GM21526 (cell line): Measurements from ENCODE around the gene EPHB2.
"Not testable (repeated sequence)": the region's sequence is repeated elsewhere in the genome, so short reads cannot be mapped to it uniquely, and the experiment has no call there.

Experiments used
- ATAC-seq: cut with Tn5 transposase; IDR thresholded peaks from one replicate; pipeline ENCODE4 v1.9.1; 2021; ENCODE audit warnings: moderate library complexity; ENCODE audit not compliant: unreplicated experiment, low FRiP score

EPHB2 gene

DNA sequence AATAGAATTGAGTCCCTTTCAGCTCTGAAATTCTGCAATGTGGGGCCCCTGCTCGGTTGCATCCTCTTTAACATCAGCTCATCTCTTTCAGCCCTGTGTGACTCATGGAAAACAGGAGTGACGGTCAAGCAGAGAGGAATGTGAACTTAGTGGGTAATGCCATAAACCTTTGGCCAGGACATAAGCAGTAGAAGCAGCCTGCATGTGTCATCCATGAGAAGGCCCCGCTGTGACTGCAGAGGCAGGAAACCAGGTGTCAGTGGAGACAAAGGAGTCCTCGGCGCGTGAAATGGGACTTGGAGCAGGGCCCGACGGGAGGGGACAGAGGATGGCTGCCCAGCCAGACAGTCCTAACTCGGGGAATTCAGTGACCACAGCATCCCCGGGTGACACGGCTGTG is 21.1 kb upstream of the EPHB2 start:
- no peak for ATAC-seq

DNA sequence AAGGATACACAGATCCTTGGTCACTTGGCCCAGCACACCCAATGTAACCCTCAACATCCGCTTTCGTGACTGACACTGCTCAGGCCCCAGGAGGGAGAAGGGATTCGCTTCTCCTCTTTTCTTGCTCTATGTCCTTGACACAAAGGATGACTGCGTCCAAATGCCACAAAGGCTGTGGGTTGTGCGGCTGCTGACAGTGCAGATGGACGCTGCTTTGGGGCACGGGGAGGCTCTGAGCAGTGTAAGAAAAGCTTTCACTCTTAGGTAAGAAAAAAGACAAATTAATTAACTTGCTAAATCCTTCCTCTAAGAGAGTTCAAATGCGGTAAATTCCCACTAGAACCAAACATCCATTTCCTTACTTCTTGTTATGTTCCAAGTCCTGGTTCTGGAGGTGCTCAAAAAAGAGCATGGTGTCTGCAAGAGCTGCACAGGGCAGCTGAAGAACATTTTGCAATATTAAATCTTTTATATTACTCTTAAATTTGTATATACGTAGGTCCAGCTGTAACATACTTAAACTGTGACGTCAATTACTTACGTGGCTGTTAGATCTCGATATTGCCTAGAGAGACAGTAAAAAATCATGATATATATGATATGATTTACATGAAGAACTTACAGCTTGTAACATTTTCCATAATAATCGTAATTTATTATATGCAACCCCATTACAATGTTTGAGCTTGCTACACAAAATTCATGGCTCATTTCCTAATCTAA is 19.4 kb upstream of the EPHB2 start:
- no peak for ATAC-seq

DNA sequence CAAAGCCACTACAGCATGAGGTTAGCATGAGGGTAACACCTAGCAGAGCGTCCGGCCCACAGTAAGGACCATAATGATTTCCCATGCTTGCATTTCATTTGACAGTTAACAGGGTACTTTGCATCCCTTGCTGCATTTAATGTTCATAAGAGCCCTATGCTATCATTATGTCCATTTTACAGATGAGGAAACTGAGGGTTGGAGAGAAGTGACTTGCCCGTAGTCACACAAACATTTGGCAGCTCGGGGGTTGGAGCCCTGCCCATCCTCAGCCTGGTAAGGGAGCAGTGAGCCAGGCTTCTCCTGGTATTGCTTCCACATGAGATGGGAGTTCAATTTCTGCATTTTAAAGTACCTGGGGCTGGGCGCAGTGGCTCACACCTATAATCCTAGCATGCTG is 16.5 kb upstream of the EPHB2 start:
- no peak for ATAC-seq

DNA sequence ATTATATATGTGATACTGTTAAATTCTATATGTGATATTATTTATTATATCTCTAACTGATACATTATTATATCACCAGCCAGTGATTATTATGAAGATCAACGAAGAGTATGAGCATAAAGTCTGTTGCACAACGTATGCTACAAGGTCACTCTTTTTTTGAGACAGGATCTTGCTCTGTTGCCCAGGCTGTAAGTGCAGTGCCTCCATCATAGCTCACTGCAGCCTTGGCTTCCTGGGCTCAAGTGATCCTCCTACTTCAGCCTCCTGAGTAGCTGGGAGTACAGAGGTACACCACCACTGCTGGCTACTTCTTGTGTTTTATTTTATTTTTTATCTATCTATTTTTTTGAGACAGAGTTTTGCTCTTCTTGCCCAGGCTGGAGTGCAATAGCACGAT is 14.0 kb upstream of the EPHB2 start:
- no peak for ATAC-seq

DNA sequence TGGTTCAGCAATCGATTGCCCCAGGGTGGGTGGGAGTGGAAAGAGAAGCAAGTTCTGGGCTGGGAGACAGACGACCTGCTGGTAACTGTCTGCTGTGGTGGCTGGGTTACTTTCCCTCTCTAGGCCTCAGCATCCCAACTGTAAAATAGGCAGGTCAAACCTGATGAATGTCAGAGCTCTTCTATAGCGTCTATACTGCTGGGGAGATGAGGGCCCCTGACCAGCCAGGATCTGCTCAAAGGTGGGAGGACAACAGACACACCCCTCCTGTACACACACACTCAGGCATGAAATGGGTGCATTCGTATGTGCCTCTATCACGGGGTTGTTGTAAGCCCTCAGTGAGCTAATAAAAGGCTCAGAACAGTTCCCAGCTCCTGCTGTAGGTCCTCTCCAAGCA is 12.7 kb upstream of the EPHB2 start:
- ATAC-seq = no peak

DNA sequence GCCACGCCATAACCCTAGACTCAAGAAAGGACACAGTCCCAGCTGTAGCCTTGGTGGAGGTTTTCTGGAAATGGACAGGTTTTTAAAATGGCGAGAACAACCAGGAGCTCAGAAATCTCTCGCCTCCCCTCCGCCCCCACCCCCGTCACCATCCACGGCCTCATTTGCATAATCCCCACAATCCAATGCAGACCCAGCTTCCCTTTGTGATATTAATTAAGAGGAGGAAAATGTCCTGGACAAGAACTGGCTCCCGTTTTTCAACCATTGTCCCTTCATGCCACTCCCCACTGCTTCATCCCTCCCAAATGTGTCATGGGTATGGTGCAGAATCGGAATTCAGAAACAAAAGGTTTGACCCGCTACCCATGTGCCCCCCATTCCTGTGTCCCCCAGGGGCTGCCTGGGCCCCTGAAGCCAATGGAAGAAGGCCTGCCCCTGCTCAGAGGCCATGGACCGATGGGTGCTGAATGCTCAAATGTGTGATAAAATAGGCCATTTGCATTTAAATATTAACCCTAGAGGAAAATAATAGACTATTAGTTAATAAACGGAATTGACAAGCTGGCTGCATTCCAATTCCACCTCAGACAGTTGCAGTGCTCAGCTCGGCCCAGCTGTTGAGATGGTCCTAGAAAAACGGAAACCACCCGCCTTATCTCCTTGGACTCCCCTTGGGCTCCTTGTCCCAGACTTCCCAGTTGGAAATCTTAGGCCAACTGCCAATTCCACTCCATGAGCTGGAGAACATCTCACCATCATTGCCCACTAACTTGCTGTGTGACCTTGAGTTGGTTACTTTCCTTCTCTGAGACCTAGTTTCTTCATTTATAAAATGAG is 10.7 kb upstream of the EPHB2 start:
- ATAC-seq = no peak

DNA sequence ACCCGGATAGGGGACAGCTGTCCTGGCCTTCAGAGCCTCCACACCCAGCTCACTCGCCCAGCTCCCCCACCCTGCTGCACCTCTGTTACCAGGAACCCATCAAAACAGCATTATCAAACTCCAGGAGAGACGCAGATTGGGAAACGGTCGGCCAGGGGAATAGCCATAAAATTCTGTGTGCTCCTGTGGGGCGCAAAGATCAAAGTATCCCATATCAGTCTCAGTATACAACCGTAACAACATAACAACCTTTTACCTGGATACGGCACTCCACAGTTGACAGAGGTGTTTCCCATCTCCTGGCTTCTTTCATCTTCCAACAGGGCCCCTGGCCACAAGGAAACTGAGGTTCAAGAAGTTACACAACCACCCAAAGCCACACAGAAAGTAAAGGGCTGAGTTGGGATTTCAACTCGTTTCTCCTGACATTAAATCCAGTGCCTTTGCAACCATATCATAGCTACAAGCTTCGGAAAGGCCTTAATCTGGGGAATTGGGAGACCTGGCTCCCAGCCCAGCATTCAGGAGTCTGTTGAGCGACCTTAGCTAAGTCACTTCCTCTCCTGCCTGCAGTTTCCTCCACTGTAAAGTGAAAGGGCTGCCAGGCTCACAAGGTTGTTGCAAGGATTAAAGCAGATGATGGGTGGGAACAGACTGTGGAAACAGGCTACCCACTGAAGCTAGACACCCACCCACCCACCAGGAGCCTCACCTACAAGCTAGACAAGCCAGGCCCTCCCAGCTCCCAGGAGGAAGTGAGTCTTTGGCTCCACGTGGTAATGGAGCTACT is 8.1 kb upstream of the EPHB2 start:
- no peak for ATAC-seq

DNA sequence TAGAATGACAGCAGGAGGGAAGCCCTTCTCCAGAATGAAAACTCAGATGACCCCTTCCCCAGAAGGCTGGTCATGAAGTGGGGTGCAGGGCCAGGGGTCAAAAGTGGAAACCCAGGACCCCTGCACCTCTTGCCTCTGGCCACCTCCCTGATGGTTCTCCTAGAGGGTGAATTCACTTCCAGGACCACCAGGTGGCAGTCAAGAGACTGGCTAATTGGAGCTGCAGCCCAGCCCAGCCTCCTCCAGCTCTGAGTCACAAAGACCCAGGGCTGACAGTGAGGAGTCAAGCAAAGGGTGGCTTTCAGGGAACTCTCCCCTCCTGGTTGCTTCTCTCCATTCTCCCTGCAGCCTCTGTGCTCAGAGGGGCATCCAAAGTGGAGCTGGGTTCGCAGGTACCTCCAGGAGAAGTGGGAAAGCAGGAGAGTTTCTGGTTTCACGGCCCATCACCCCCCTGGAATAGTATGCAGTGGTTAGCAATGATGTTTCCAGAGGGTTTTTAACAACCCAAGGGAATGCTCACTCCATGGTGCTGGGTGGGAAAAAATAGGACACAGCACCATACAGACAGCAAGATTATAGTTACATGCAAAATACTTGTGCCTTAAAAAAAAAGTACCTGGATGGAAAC is 6.1 kb upstream of the EPHB2 start:
- ATAC-seq = no peak

DNA sequence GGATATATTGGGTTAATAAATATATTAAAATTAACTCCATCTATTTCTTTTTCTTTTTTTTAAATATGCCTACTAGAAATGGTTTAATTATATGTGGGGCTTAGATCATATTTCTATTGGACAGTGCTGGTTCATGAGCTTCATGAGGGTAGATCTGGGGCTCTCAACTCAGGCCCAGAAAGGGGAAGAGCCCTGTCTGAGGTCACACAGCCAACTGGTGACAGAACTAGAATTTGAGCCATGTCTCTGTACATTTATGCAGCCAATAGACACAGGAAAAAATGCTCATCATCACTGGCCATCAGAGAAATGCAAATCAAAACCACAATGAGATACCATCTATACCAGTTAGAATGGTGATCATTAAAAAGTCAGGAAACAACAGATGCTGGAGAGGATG is 5.1 kb upstream of the EPHB2 start:
- no peak for ATAC-seq

DNA sequence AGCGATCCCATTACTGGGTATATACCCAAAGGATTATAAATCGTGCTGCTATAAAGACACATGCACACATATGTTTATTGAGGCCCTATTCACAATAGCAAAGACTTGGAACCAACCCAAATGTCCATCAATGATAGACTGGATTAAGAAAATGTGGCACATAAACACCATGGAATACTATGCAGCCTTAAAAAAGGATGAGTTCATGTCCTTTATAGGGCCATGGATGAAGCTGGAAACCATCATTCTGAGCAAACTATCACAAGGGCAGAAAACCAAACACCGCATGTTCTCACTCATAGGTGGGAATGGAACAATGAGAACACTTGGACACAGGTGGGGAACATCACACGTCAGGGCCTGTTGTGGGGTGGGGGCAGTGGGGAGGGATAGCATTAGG is 4.5 kb upstream of the EPHB2 start:
- ATAC-seq = not testable (repeated sequence)

DNA sequence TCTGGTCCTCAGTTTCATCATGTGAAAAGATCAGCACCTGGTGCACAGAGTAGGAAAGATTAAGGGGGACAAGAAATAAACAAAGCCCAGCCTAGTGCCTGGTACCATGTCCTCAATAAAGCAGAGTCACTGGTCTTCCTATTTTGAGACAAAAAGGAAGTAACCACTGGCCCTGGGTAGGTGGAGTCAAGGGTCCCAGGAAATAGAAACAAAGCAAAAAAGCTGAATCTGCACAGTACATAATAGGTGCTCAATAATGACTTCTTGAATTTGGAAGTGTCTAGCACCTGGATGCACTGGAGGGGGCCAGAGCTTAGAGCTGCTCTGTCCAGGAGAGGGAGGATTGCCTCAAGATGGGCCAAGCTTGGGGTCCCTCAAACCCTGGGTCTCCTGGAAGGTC is 1.9 kb upstream of the EPHB2 start:
- ATAC-seq = no peak

DNA sequence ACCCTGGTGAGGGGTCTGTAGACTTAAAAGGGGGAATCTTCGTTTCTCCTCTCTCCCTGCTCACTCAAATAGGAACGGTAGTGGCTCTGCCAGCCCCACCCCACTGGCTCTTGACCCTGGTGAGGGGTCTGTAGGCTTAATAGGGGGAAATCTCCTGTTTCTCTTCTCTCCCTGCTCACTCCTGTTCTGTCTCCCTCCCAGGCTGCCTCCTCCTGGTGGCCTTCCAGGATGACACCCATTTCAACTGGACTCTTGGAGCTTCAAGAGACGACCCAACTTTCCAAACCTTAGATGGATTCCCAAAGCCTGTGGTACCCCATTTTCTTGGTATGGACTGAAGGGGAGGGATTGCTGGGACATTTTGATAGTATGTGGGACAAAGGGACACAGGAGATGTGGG is 1.4 kb upstream of the EPHB2 start:
- no peak for ATAC-seq

DNA sequence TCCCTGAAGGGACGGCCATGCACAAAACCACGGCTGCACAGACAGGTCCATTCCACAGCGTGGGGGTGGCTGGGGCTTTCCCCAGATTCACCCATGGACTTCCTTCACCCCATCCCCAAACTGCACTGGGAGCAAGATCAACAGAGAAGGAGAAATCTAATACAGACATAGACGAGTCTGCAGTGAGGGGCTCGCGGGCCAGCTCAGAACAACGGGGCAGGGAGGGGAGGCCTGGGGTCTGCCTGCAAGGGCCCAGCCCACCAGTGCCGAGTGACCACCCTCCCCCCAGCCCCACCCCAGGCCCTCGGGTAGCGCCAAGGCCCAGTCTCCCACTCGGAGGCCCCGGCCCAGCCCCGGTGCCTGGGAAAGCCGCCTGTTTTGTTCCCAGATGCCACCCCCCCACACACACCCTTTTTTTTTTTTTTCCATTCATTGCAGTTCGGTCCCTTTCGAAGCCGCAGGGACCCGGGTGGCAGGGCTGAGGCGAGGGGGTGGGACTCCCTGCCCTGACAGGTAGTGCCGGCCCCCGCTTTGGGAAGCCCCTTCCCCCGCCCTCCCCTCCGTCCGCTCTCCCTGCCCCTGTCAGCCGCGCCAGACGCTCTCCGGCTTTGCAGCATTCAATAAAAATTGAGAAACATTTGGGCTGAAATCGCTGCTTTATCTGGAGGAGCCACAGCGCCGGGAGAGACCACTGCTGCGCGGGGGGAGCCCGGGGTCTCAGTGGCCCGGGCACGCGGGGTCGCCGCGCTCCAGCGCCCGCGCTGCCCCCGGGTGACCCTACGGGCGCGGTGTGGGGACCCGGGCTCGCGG is 543 bp upstream of the EPHB2 start:
- no peak for ATAC-seq

DNA sequence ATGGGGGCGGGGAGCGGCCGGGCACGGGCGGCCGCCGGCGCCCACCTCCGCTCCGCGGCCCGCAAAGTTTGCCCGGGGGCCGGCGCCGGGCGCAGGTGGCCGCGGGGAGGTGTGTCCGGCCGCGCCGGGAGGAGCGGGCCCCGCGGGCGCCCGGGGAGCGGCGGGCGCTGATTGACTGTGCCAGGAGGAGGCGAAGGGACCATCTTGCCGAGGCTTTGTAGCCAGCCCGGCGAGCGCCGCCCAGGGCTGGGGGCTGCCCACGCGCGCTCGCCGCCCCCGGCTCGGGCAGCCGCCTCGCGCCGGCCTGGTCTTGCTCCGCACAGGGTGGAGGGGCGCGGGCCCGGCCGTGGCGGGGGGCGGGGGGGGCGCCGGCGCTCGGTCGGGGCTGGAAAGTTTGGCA is 432 bp downstream of the EPHB2 start:
- no peak for ATAC-seq

DNA sequence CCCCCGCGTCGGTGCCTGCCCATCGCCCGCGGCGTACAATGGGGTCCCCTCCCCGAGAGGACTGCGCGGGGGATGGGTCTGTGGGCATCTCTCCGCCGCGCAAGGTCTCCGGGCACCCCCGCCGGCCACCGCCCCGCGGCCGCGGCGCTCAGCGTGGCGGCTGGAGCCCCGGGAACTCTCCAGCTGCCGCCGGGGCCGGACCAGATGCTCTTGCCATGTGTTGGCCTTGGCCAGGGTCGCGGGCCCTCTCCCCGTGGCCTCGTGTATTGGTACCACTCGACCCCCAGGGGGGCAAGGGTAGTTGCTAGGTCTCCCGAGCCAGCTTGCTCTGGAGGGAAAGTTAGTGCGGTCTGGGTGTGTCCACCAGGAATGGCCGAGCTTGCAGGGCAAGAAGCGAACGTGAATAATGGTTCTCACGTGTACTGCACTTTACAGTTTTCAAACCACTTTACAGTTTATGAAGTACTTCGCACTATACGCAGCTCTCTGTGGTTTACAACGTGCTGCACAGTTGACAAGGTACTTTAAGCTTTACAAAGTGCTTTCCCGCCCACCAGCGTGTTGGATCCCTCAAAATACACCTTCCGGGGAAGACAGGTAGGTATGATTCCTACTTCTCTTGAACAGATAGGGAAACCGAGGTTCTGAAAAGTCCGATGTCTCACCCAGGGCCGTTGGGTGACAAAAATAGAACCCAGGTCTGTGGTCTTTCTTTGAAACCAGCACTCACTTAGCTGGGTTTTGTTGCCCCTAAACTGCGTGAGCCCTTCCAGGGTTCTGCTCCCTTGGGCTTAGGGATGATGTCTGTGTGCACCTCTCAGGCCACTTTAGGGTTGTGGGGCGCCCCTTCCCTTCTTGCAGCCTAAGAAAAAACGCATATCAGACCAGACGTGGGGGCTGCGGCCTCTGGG is 1.2 kb downstream of the EPHB2 start:
- no peak for ATAC-seq

DNA sequence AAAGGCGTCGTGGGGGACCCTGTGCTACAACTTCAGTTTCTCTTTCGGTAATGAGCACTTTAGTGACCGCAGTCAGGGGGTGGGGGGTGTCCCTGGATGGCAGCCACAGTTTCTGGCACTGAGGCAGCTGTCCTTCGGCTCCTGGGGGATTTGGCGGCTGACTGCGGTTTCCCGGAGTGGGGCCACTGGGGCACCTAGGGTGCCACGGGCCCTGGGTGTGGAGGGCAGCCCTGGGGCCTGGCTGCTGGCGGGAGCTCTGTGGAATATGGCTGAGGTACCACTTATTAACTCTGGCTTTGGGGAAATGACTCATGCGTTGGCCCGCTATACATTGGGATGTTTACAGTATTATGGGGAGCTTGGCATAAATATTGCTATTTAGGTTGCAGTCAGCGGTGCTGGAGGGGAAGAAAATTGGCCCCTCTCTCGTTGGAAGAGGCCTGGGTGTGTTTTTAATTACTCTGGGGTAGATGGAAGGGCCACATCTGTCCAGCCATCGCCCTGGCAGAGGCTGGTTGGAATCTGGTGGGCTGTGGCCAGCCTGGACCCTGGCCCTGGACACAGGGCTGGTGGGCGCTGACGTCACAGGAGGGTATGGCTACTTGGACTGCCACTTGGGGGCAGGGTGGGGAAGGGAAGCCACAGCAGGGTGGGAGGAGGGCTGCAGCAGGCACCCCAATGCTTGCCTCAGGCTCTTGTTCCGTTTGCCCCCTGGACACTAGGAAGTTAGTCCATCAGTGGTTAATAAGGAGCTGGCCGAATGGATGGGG is 2.0 kb downstream of the EPHB2 start:
- no peak for ATAC-seq

DNA sequence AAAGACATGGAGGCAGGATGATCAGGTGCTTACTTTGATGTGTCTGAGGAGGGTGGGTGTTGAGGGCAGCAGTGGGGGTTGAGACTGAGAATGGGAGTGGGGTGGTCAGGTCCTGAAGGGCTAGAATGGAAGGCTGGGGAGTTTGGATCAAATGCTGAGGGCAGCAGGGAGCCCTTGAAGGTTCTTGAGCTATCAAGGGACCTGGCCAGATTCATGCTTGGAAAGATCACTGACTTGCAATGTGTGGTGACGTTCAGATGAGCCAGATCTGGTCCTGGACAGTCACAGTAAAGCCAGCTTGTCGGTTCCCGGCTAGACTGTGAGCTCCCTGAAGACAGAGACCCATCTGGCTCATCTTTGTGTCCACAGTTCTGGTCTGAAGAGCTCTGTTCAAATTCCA is 3.8 kb downstream of the EPHB2 start:
- no peak for ATAC-seq

DNA sequence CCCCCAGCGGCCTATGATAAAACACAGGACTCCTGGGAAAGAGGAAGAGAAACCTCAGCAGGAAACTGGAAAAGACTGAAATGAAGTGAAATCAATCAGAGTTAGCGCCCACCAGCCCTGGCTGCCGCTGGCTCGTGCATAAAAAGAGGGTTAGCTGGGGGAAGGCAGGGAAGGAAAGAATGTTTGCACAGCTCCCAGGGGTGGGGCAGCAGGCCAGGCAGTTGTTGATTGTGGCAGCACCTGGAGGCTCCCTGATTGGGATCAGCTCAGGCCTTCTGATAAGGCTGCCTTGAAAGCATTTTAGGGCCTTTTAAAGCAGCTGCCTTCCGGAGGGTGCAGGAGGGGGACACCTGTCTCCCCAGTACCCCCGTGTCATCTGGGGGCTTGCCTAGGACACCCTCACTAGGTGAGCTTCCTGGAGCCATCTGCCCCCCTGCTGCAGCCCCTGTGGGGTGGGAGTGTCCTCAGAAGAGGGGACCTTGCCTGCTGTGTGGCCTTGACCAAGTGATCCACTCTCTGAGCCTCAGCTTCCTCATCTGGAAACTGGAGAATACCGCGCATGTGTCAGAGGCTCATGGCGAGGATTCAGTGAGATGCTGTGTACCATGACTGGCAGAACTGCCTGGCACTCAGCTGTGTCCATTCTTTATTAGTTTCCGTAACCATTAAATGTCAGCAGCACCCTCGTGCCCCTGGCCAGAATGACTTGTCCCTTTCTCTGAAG is 6.6 kb downstream of the EPHB2 start:
- ATAC-seq = no peak
